Lower leg skin (tissue), 3 donors: ENCODE results near the gene ACBD3.

Source experiments
- POLR2A ChIP-seq, 2 donors: fragments of 450-650 bp; IDR thresholded peaks; one replicate each; pipeline ENCODE4 v1.6.1; 2016 to 2017; ENCODE audit warnings: antibody characterized with exemption in 2 of 2, mild to moderate bottlenecking in 1 of 2, moderate library complexity in 1 of 2
- TF ChIP-seq, protein P1 (sequence below), 3 donors: fragments of 450-650 bp; IDR thresholded peaks; one replicate each; pipeline ENCODE4 v1.5.1; 2016; ENCODE audit warnings: antibody characterized with exemption in 3 of 3, mild to moderate bottlenecking in 3 of 3, moderate library complexity in 2 of 3

DNA sequence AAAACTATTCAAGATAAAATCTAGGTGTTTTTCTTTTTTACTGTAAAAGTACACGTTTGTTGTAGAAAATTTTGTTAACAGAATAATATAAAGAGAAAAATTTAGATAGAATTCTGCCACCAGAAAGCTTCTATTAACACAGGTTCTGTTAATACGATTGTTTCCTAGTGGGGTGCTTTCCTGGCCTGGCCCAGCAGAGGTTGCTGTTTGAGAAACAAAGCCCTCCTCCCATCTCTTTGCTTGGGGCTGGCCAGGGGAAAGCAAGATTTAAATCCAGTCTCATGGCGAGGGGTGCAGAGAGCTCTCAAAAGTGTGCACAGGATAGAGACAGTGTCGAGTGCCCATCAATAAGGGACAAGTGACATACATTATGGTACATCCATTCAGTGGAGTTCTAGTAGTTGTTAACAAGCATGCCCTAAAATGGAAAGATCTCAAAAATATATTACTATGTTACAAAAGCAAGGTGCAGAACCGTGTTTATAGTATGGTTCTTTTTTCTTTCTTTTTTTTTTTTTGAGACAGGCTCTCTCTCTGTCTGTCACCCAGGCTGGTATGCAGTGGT, 14.6 kb upstream of the ACBD3 start:
- TF ChIP-seq, protein P1, sequence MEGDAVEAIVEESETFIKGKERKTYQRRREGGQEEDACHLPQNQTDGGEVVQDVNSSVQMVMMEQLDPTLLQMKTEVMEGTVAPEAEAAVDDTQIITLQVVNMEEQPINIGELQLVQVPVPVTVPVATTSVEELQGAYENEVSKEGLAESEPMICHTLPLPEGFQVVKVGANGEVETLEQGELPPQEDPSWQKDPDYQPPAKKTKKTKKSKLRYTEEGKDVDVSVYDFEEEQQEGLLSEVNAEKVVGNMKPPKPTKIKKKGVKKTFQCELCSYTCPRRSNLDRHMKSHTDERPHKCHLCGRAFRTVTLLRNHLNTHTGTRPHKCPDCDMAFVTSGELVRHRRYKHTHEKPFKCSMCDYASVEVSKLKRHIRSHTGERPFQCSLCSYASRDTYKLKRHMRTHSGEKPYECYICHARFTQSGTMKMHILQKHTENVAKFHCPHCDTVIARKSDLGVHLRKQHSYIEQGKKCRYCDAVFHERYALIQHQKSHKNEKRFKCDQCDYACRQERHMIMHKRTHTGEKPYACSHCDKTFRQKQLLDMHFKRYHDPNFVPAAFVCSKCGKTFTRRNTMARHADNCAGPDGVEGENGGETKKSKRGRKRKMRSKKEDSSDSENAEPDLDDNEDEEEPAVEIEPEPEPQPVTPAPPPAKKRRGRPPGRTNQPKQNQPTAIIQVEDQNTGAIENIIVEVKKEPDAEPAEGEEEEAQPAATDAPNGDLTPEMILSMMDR (IDR thresholded peaks at IDR 0.05): no peak
- no peak for TF ChIP-seq POLR2A (IDR thresholded peaks at IDR 0.05)
